BE2C (cell line): ENCODE measurements around the gene GPC3.

Experiments
- DNase-seq: peaks from one replicate; pipeline ENCODE4 v3.0.0-alpha.2; 2020
- H3K27me3 ChIP-seq: fragments of 250-450 bp; sonication (Bioruptor Pico); 2 replicates; pipeline ENCODE4 v1.5.1; 2020; ENCODE audit warnings: mild to moderate bottlenecking
- H3K36me3 ChIP-seq: fragments of 250-450 bp; sonication (Bioruptor Pico); 2 replicates; pipeline ENCODE4 v1.5.1; 2020; ENCODE audit warnings: mild to moderate bottlenecking
- H3K4me1 ChIP-seq: fragments of 250-450 bp; sonication (Bioruptor Pico); 2 replicates; pipeline ENCODE4 v1.5.1; 2020
- H3K4me3 ChIP-seq: 2 replicates; pipeline ENCODE4 v1.5.1; 2011; ENCODE audit warnings: low read depth, low read length
- H3K9me3 ChIP-seq: fragments of 250-450 bp; sonication (Bioruptor Pico); 2 replicates; pipeline ENCODE4 v1.5.1; 2020
- TF ChIP-seq, protein P1 (sequence below): IDR thresholded peaks from 2 replicates; pipeline ENCODE4 v1.5.1; 2012; ENCODE audit warnings: mild to moderate bottlenecking, low read depth, low read length

The GPC3 gene

DNA sequence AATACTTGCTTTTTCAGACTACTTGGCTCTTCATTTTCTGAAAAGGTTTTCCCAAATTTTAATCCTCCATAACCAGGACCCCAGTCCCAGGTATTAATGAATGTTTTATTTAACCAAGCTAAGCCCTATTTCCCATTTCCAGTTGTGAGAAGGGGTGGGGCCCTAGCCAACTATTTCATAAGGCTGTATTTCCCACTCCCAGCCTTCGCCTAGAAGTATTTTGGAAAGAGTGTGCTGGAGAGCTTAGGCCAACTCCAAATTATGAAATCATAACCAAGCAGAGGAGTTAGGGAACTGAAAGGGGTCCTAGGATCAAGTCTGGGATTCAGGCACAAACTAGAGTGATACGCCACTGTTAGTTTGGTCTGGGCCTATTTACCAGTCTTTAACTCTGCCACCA lies 421.7 kb downstream of the GPC3 start:
- Histone ChIP-seq H3K4me3 (no peak overlapping the region), H3K27me3 (no peaks in the 10 kb centered on the region), H3K4me1 (no peaks in the 10 kb centered on the region), H3K9me3 (no peaks in the 10 kb centered on the region), H3K36me3 (no peaks in the 10 kb centered on the region)
- TF ChIP-seq, protein P1, sequence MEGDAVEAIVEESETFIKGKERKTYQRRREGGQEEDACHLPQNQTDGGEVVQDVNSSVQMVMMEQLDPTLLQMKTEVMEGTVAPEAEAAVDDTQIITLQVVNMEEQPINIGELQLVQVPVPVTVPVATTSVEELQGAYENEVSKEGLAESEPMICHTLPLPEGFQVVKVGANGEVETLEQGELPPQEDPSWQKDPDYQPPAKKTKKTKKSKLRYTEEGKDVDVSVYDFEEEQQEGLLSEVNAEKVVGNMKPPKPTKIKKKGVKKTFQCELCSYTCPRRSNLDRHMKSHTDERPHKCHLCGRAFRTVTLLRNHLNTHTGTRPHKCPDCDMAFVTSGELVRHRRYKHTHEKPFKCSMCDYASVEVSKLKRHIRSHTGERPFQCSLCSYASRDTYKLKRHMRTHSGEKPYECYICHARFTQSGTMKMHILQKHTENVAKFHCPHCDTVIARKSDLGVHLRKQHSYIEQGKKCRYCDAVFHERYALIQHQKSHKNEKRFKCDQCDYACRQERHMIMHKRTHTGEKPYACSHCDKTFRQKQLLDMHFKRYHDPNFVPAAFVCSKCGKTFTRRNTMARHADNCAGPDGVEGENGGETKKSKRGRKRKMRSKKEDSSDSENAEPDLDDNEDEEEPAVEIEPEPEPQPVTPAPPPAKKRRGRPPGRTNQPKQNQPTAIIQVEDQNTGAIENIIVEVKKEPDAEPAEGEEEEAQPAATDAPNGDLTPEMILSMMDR: no peak
- DNase-seq: no peak

DNA sequence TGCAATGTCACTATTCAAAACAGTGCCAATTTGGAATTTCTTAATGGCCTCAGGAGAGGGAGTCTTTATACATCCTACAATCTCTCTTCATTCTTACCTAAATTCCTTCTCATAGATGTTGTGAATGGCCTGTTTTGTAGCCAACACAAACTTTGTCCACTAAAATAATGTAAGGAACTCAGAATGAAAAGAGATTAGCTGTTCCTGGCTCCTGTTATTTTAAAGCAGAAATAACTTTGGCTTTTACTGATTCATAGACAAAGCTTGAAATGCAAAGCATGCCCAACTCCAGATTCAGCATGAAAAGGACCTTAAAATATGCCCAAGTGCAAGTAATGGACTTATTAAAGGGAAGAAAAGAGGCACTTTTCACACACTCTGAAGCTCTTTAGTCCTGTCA lies 424.1 kb downstream of the GPC3 start:
- TF ChIP-seq, protein P1: no peak
- Histone ChIP-seq H3K36me3 (no peaks in the 10 kb centered on the region), H3K4me3 (no peak overlapping the region), H3K9me3 (no peaks in the 10 kb centered on the region), H3K27me3 (no peaks in the 10 kb centered on the region), H3K4me1 (no peaks in the 10 kb centered on the region)
- DNase-seq: no peak

DNA sequence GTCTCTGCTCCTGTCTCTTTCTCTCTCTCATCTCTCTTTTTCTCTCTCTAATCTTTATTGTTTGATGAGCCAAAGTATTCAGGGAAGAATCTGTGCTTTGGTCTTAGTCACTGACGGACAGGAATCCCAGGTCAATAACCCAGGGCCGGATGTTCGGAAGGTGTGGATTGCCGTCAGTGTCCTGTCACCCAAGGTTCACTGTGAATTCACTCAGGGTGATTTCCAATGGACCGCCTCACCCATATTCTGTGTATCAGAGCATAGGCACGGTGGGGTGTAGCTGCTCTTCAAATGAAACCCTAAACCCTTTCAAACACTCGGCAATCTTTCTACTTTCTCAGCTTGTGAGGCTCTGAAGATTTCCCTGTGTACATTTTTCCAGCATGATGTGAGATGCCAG lies 425.5 kb downstream of the GPC3 start:
- H3K36me3 ChIP-seq: no peaks in the 10 kb centered on the region
- no peaks in the 10 kb centered on the region for H3K9me3 ChIP-seq
- H3K4me3 ChIP-seq: no peak overlapping the region
- no peak for DNase-seq
- no peaks in the 10 kb centered on the region for H3K4me1 ChIP-seq
- no peaks in the 10 kb centered on the region for H3K27me3 ChIP-seq
- TF ChIP-seq, protein P1: no peak

DNA sequence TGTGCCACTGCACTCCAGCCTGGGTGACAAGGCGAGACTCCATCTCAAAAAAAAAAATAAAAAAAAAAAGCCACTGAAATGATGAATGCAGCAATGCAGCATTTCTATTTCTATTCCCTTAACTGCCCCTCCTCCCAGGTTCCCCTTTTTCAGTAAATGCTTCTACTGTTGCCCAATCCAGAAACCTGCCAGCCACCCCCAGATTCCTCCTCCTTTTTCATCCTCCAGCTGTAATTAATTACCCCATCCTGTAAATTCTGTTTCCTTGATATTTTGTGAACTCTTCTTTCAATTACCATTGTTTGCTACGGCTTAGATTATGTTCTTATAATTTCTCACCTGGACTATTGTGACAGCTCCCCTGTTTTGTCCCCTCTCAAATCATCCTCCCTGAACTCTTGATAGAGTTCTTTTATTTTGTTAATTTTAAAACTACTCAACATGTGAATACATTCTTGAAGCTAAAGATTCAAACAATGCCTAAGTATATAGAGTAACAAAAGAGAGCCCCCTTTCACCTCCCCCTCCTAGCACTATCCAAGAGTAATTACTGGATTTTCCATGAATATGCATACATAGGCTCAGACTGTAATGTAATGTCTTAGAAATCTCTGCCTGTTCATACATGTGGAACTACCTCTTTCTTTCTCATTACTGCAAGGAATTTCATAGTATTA lies 429.5 kb downstream of the GPC3 start:
- no peak for DNase-seq
- Histone ChIP-seq H3K4me1 (no peaks in the 10 kb centered on the region), H3K27me3 (no peaks in the 10 kb centered on the region), H3K4me3 (no peak overlapping the region), H3K36me3 (no peaks in the 10 kb centered on the region), H3K9me3 (no peaks in the 10 kb centered on the region)
- TF ChIP-seq, protein P1: no peak

DNA sequence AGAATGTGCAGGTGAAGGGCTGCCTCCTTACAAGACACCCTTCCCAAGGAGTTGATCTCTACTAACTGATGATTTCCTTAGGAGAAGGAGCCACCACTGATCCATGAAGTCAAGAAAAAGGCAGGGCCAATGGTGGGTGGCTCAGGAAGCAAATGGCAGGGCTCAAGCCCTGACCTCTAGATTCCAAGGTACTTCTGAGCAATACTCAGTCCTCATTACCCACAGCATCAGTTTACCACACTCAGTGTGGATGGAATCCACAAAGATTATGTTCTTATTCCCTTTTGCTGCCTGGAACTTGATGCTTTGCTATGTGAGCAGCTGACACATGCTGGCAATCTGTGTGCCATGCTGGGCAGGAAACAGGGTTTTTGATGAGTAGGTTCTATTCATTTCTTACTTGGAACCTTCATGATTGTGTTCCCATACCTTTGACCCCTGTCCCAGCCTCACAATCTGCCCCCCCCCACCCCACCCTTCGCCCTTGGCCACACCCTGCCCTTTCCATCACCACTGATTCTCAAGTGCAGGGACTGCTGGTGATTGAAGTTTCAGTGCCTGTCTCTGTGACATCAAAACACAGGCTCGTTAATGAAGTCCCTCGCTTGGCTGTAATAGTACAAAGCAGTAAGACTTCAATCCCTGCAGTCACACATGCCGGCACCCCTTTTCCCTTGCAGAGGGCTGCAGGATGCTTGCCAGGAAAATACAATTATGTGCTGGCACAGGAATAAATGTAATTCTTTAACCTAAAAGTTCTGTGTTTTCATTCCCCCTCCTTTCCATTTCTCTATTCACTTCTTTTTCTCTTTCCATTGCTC lies 434.5 kb downstream of the GPC3 start:
- Histone ChIP-seq H3K4me3 (no peak overlapping the region), H3K27me3 (no peaks in the 10 kb centered on the region), H3K4me1 (no peaks in the 10 kb centered on the region), H3K9me3 (no peaks in the 10 kb centered on the region), H3K36me3 (no peaks in the 10 kb centered on the region)
- no peak for DNase-seq
- TF ChIP-seq, protein P1: no peak
